Stimulated activated CD8-positive, alpha-beta memory T cell treated with anti-CD3 and anti-CD28 coated beads, Interleukin-2, amount 100 ng/mL, for 1 hour (primary cell): ENCODE data around the gene ZNF438.
"Not testable (repeated sequence)": the region's sequence is repeated elsewhere in the genome, so short reads cannot be mapped to it uniquely, and the experiment has no call there.

Experiments used
- DNase-seq, 2 donors: peaks; one replicate each; pipeline ENCODE4 v3.0.0-alpha.2; 2020; ENCODE audit warnings: low read depth in 2 of 2

The ZNF438 gene

GRCh38 chr10:30806850-30807249 lies 224.8 kb downstream of the ZNF438 start:
- DNase-seq = no peak

GRCh38 chr10:30805061-30805460 lies 226.6 kb downstream of the ZNF438 start:
- DNase-seq = no peak

GRCh38 chr10:30804478-30805055 lies 227.1 kb downstream of the ZNF438 start:
- no peak for DNase-seq

GRCh38 chr10:30803892-30804322 lies 227.8 kb downstream of the ZNF438 start:
- DNase-seq = no peak

- DNase-seq = no peak
These were observed 228.6 kb downstream of the ZNF438 start for GRCh38 chr10:30803058-30803457.

- DNase-seq = no peak
These were observed 231.3 kb downstream of the ZNF438 start for GRCh38 chr10:30800368-30800767.

GRCh38 chr10:30798646-30799185 lies 232.9 kb downstream of the ZNF438 start:
- no peak for DNase-seq

GRCh38 chr10:30795024-30795423 lies 236.6 kb downstream of the ZNF438 start:
- DNase-seq = not testable (repeated sequence)
